ENCODE measurements around the gene NTRK3.
"Not testable (repeated sequence)": the region's sequence is repeated elsewhere in the genome, so short reads cannot be mapped to it uniquely, and the experiment has no call there.

Gene NTRK3

GRCh38 chr15:87866961-87867360, 389.6 kb downstream of the NTRK3 start:
- DNase-seq, result no peak

- DNase-seq, result no peak
Observed at GRCh38 chr15:87863152-87863551, 393.4 kb downstream of the NTRK3 start.

- no peak for DNase-seq
Observed at GRCh38 chr15:87860743-87861142, 395.8 kb downstream of the NTRK3 start.

- DNase-seq, result no peak
Observed at GRCh38 chr15:87858651-87859050, 397.9 kb downstream of the NTRK3 start.

- no peak for DNase-seq
Observed at GRCh38 chr15:87851497-87851896, 405.0 kb downstream of the NTRK3 start.

GRCh38 chr15:87850916-87851315, 405.6 kb downstream of the NTRK3 start:
- DNase-seq, result no peak

- no peak for DNase-seq
Observed at GRCh38 chr15:87849181-87849580, 407.4 kb downstream of the NTRK3 start.

GRCh38 chr15:87848012-87848411, 408.5 kb downstream of the NTRK3 start:
- no peak for DNase-seq

GRCh38 chr15:87846746-87847145, 409.8 kb downstream of the NTRK3 start:
- no peak for DNase-seq

- DNase-seq, result no peak
Observed at GRCh38 chr15:87843312-87843711, 413.2 kb downstream of the NTRK3 start.

- no peak for DNase-seq
Observed at GRCh38 chr15:87841426-87841998, 415.0 kb downstream of the NTRK3 start.

GRCh38 chr15:87835830-87836229, 420.7 kb downstream of the NTRK3 start:
- not testable (repeated sequence) for DNase-seq

GRCh38 chr15:87833333-87833732, 423.2 kb downstream of the NTRK3 start:
- not testable (repeated sequence) for DNase-seq

GRCh38 chr15:87829332-87830050, 427.0 kb downstream of the NTRK3 start:
- peak; percentile 65 for DNase-seq

- no peak for DNase-seq
Observed at GRCh38 chr15:87828608-87829007, 427.9 kb downstream of the NTRK3 start.

GRCh38 chr15:87827131-87827530, 429.4 kb downstream of the NTRK3 start:
- DNase-seq, result no peak

GRCh38 chr15:87826119-87826747, 430.3 kb downstream of the NTRK3 start:
- DNase-seq, result no peak

- DNase-seq, result no peak
Observed at GRCh38 chr15:87818756-87819155, 437.8 kb downstream of the NTRK3 start.

GRCh38 chr15:87817553-87817952, 439.0 kb downstream of the NTRK3 start:
- DNase-seq, result no peak

GRCh38 chr15:87816811-87817210, 439.7 kb downstream of the NTRK3 start:
- no peak for DNase-seq

- no peak for DNase-seq
Observed at GRCh38 chr15:87816016-87816415, 440.5 kb downstream of the NTRK3 start.
